HepG2 (cell line): Measurements from ENCODE around the gene PAPOLA. TPM values are rescaled to one million over a fixed set of nuclear protein-coding genes. Genes with fewer than 3 reads are reported as not detected.

Source experiments
- ATRX ChIP-seq: sonication (generic); formaldehyde crosslinking; IDR thresholded peaks from 2 replicates; pipeline ENCODE4 v1.4.0; 2020; ENCODE audit warnings: missing genetic modification reagents, borderline replicate concordance
- FIP1L1 ChIP-seq: fragments of 200-400 bp; formaldehyde crosslinking; IDR thresholded peaks from 2 replicates; pipeline ENCODE4 v1.6.1; 2018; ENCODE audit warnings: low read depth, mild to moderate bottlenecking, low read length, moderate library complexity, borderline replicate concordance; ENCODE audit not compliant: insufficient read depth
- HCFC1 ChIP-seq: fragments of 150-350 bp; IDR thresholded peaks from 2 replicates; pipeline ENCODE4 v1.6.1; 2014; ENCODE audit warnings: low read depth, low read length
- HMGXB3 ChIP-seq: sonication (generic); formaldehyde crosslinking; IDR thresholded peaks from 2 replicates; pipeline ENCODE4 v1.4.0; 2020; ENCODE audit warnings: missing genetic modification reagents, borderline replicate concordance
- PRDM4 ChIP-seq: sonication (generic); formaldehyde crosslinking; IDR thresholded peaks from 2 replicates; pipeline ENCODE4 v1.9.0; 2021; ENCODE audit warnings: missing genetic modification reagents, borderline replicate concordance
- RNF219 ChIP-seq: sonication (generic); formaldehyde crosslinking; IDR thresholded peaks from 2 replicates; pipeline ENCODE4 v1.5.0; 2020; ENCODE audit warnings: mild to moderate bottlenecking, missing genetic modification reagents
- RXRA ChIP-seq: sonication (generic); formaldehyde crosslinking; IDR thresholded peaks from 2 replicates; pipeline ENCODE4 v1.5.1; 2020; ENCODE audit warnings: missing genetic modification reagents
- SMAD9 ChIP-seq: sonication (generic); formaldehyde crosslinking; IDR thresholded peaks from 2 replicates; pipeline ENCODE4 v1.5.1; 2020; ENCODE audit warnings: mild to moderate bottlenecking, missing genetic modification reagents
- SOX13 ChIP-seq, 3 experiments: fragments of 450-650 bp in 1 of 3; sonication (generic) in 1 of 3; formaldehyde crosslinking in 1 of 3; IDR thresholded peaks in 2 of 3; conservative IDR thresholded peaks in 1 of 3; 2 replicates each; pipeline versions ENCODE4 v1.5.0 to v1.6.1; 2016 to 2020; ENCODE audit warnings: antibody characterized with exemption in 1 of 3, mild to moderate bottlenecking in 1 of 3, missing compliant biosample characterization in 1 of 3, missing genetic modification reagents in 1 of 3, moderate library complexity in 1 of 3
- ZNF30 ChIP-seq: sonication (generic); formaldehyde crosslinking; IDR thresholded peaks from 2 replicates; pipeline ENCODE4 v1.5.0; 2020; ENCODE audit warnings: mild to moderate bottlenecking, missing genetic modification reagents
- ZNF549 ChIP-seq: sonication (generic); formaldehyde crosslinking; IDR thresholded peaks from 2 replicates; pipeline ENCODE4 v1.5.0; 2020; ENCODE audit warnings: missing genetic modification reagents
- ZNF557 ChIP-seq: sonication (generic); formaldehyde crosslinking; IDR thresholded peaks from 2 replicates; pipeline ENCODE4 v1.4.0; 2020; ENCODE audit warnings: missing genetic modification reagents
- ZNF564 ChIP-seq: sonication (generic); formaldehyde crosslinking; IDR thresholded peaks from 2 replicates; pipeline ENCODE4 v1.8.1; 2023; ENCODE audit warnings: mild to moderate bottlenecking, missing genetic modification reagents
- ZNF747 ChIP-seq: sonication (generic); formaldehyde crosslinking; IDR thresholded peaks from 2 replicates; pipeline ENCODE4 v1.8.1; 2023; ENCODE audit warnings: missing genetic modification reagents, mild to moderate bottlenecking, borderline replicate concordance
- ZNF883 ChIP-seq: sonication (generic); formaldehyde crosslinking; IDR thresholded peaks from 2 replicates; pipeline ENCODE4 v1.5.1; 2020; ENCODE audit warnings: mild to moderate bottlenecking, missing genetic modification reagents; ENCODE audit errors: not compliant biosample characterization
- polyA plus RNA-seq, 8 experiments: library from polyadenylated mRNA; depleted of rRNA in 3 of 8; stranded (reverse) in 7 of 8; unstranded in 1 of 8; fragments of >200 nt; fragmentation: Illumina TruSeq in 4 of 8; extraction: Trizol in 4 of 8; gene quantifications; 2 replicates each; pipeline versions ENCODE4 v1.2.1 to v1.2.3, GENCODE V29; 2011 to 2016; ENCODE audit warnings: low read depth in 4 of 8, missing spikeins in 1 of 8, mixed read lengths in 1 of 8; ENCODE audit not compliant: insufficient read depth in 1 of 8
- total RNA-seq, 5 experiments: library from RNA; depleted of rRNA; stranded (reverse); fragments of >200 nt; fragmentation: Illumina TruSeq; extraction: Trizol; gene quantifications; 2 replicates each; pipeline ENCODE4 v1.2.3, GENCODE V29; 2016; ENCODE audit warnings: low read depth in 1 of 5

Gene PAPOLA
- total and polyA plus RNA-seq, 2 of the 13 experiments (the other 11 are each of a cell fraction or from before 2014, with no cell fraction given) = 103 to 151 TPM

GRCh38 chr14:96461950-96462798 is 40.0 kb upstream of the PAPOLA start (continued):
- peak; percentile 36; the same call in 1 of the 2 replicates for TF ChIP-seq RXRA (CRISPR knock-in tag)
- TF ChIP-seq FIP1L1 = no peak
- no peak for TF ChIP-seq ZNF557 (CRISPR knock-in tag)
- no peak for TF ChIP-seq PRDM4 (CRISPR knock-in tag)
- TF ChIP-seq ATRX = no peak
- no peak for TF ChIP-seq HCFC1
- TF ChIP-seq ZNF883 (CRISPR knock-in tag) = no peak
- TF ChIP-seq HMGXB3 = peak; percentile 65; the same call in 1 of the 2 replicates
- TF ChIP-seq ZNF30 (CRISPR knock-in tag) = no peak
- TF ChIP-seq ZNF549 = no peak
- no peak for TF ChIP-seq ZNF564
- TF ChIP-seq RNF219 (CRISPR knock-in tag) = no peak
- TF ChIP-seq ZNF747 (CRISPR knock-in tag) = peak; percentile 59; the same call in 1 of the 2 replicates
- peak; percentile 45; the same call in 1 of the 2 replicates for TF ChIP-seq SOX13 (IDR thresholded peaks at IDR 0.05)
- TF ChIP-seq SOX13 (CRISPR knock-in tag; conservative IDR thresholded peaks at IDR 0.05 in 1 of 2, IDR thresholded peaks at IDR 0.05 in 1 of 2) = peak in 1 of 2 experiments; percentile 74; a peak in 2 of 4 replicates
- no peak for TF ChIP-seq SMAD9 (CRISPR knock-in tag)
